HL-60 (cell line): ENCODE data around the gene DUSP5.

ENCODE experiments used
- DNase-seq, 2 experiments: peaks; one replicate each; pipeline ENCODE4 v3.0.0-alpha.2; 2010 to 2020; ENCODE audit warnings: low read depth in 1 of 2, low spot score in 1 of 2
- H3K27ac ChIP-seq: fragments of 250-450 bp; sonication (Bioruptor Pico); replicated peaks from 2 replicates; pipeline ENCODE4 v1.5.1; 2020; ENCODE audit warnings: mild to moderate bottlenecking, moderate library complexity
- H3K27me3 ChIP-seq: fragments of 250-450 bp; sonication (Bioruptor Pico); 2 replicates; pipeline ENCODE4 v1.5.1; 2021; ENCODE audit warnings: mild to moderate bottlenecking, moderate library complexity; ENCODE audit not compliant: insufficient read depth, poor library complexity, severe bottlenecking
- H3K4me3 ChIP-seq: replicated peaks from 2 replicates; pipeline ENCODE4 v1.5.1; 2011; ENCODE audit warnings: mild to moderate bottlenecking, control low read depth, low read length; ENCODE audit not compliant: insufficient read depth
- GABPA ChIP-seq: IDR thresholded peaks from 2 replicates; pipeline ENCODE4 v1.6.1; 2012; ENCODE audit warnings: low read depth
- POLR2AphosphoS5 ChIP-seq: IDR thresholded peaks from 2 replicates; pipeline ENCODE4 v1.6.1; 2012; ENCODE audit warnings: low read depth
- REST ChIP-seq: IDR thresholded peaks from 2 replicates; pipeline ENCODE4 v1.6.1; 2012; ENCODE audit warnings: low read depth; ENCODE audit not compliant: insufficient replicate concordance
- SPI1 ChIP-seq: IDR thresholded peaks from 2 replicates; pipeline ENCODE4 v1.6.1; 2012; ENCODE audit warnings: low read depth, mild to moderate bottlenecking, borderline replicate concordance
- TF ChIP-seq, protein P1 (sequence below): IDR thresholded peaks from one replicate; pipeline ENCODE4 v1.5.1; 2011; ENCODE audit warnings: low read length, control low read depth, inconsistent platforms; ENCODE audit not compliant: insufficient read depth

Gene DUSP5

DNA sequence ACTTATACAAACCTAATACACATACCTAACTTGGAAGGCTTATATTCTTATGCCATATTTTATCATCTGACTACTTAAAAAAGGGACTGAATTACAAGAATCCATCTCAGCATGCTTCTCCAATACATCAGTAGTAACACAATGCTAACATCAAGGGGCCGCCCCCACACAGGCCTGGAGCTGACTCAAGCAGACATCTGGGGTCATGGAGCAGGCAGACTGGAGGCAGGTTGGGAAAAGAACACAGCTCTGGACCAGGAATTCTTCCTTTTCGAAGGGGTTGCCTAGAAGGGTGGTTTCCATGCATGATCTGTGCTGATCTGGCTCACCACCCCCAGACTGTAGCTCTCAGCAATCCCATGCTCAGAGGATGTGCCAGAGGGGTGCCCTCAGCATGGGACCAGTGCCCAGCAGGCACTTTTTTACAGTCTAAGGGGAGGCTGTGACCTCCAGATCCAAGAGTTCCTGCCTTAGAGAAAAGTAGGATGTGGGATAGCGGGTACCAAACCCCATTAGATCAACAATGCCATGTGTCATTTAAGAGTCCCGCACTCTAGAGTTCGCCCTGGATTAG, 26.1 kb upstream of the DUSP5 start:
- TF ChIP-seq GABPA (no peak), REST (no peak), POLR2AphosphoS5 (no peak), SPI1 (no peak)
- TF ChIP-seq, protein P1, sequence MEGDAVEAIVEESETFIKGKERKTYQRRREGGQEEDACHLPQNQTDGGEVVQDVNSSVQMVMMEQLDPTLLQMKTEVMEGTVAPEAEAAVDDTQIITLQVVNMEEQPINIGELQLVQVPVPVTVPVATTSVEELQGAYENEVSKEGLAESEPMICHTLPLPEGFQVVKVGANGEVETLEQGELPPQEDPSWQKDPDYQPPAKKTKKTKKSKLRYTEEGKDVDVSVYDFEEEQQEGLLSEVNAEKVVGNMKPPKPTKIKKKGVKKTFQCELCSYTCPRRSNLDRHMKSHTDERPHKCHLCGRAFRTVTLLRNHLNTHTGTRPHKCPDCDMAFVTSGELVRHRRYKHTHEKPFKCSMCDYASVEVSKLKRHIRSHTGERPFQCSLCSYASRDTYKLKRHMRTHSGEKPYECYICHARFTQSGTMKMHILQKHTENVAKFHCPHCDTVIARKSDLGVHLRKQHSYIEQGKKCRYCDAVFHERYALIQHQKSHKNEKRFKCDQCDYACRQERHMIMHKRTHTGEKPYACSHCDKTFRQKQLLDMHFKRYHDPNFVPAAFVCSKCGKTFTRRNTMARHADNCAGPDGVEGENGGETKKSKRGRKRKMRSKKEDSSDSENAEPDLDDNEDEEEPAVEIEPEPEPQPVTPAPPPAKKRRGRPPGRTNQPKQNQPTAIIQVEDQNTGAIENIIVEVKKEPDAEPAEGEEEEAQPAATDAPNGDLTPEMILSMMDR, result no peak
- Histone ChIP-seq H3K27me3 (no peaks in the 10 kb centered on the region), H3K27ac (no peak overlapping the region), H3K4me3 (no peak overlapping the region)
- DNase-seq, result no peak

GRCh38 chr10:110474017-110474416, 23.7 kb upstream of the DUSP5 start:
- TF ChIP-seq SPI1 (no peak), REST (no peak), GABPA (no peak), POLR2AphosphoS5 (no peak)
- TF ChIP-seq, protein P1, result no peak
- no peak for DNase-seq
- Histone ChIP-seq H3K27ac (no peak overlapping the region), H3K4me3 (no peak overlapping the region), H3K27me3 (no peaks in the 10 kb centered on the region)

GRCh38 chr10:110474826-110475225, 22.9 kb upstream of the DUSP5 start:
- Histone ChIP-seq H3K4me3 (no peak overlapping the region), H3K27me3 (no peaks in the 10 kb centered on the region), H3K27ac (no peak overlapping the region)
- TF ChIP-seq, protein P1, result no peak
- DNase-seq, result no peak
